ENCODE results near the gene EPO.

DNA sequence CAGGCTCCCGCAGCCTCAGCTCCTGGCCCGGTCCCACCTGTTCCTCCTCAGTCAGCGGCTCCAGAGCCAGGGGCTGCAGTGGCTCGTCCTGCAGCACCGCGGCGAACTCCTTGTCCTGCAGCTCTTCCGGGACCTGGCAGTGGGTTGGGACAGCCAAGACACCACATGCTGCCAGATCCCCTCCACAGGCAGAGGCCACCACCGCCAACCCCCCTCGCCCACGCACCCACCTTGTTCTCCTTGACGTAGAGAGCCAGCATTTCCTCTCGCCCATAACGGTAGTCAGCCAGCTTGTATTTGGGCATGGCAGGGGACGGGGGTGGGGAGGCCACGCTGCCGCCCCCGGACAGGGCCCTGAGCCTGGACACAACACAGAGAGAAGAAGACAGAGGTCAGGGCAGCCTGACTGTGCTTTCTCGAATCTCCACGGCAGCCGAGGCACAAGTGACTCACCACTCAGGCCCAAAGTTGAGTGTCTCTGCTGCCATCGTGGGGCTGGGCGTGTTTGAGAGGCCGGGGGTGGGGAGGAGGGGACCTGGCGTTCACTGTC lies 32.4 kb upstream of the EPO start:
- TF ChIP-seq, protein P1, sequence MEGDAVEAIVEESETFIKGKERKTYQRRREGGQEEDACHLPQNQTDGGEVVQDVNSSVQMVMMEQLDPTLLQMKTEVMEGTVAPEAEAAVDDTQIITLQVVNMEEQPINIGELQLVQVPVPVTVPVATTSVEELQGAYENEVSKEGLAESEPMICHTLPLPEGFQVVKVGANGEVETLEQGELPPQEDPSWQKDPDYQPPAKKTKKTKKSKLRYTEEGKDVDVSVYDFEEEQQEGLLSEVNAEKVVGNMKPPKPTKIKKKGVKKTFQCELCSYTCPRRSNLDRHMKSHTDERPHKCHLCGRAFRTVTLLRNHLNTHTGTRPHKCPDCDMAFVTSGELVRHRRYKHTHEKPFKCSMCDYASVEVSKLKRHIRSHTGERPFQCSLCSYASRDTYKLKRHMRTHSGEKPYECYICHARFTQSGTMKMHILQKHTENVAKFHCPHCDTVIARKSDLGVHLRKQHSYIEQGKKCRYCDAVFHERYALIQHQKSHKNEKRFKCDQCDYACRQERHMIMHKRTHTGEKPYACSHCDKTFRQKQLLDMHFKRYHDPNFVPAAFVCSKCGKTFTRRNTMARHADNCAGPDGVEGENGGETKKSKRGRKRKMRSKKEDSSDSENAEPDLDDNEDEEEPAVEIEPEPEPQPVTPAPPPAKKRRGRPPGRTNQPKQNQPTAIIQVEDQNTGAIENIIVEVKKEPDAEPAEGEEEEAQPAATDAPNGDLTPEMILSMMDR (IDR thresholded peaks at IDR 0.05; ENCODE audit: borderline replicate concordance, extremely low read depth, low read length, poor library complexity, severe bottlenecking): no peak
- TF ChIP-seq EZH2 (IDR thresholded peaks at IDR 0.05; ENCODE audit: borderline replicate concordance, low read depth, low read length, severe bottlenecking): no peak
